Parathyroid adenoma (tissue), 2 donors: Measurements from ENCODE around the gene CDH4.
"Not testable (repeated sequence)": the region's sequence is repeated elsewhere in the genome, so short reads cannot be mapped to it uniquely, and the experiment has no call there.

Experiments used
- H2AFZ ChIP-seq: fragments of 300-600 bp; sonication (generic); one replicate; pipeline ENCODE4 v1.7.0; 2017; ENCODE audit warnings: antibody characterized with exemption, mild to moderate bottlenecking
- H3K27ac ChIP-seq: fragments of 300-600 bp; sonication (generic); one replicate; pipeline ENCODE4 v1.7.0; 2017
- H3K27me3 ChIP-seq: fragments of 300-600 bp; sonication (generic); one replicate; pipeline ENCODE4 v1.7.0; 2017; ENCODE audit warnings: low read length; ENCODE audit not compliant: control insufficient read depth, insufficient read depth
- H3K36me3 ChIP-seq: fragments of 300-600 bp; sonication (generic); one replicate; pipeline ENCODE4 v1.7.0; 2017; ENCODE audit warnings: low read length; ENCODE audit not compliant: control insufficient read depth, insufficient read depth
- H3K4me1 ChIP-seq: fragments of 300-600 bp; sonication (generic); one replicate; pipeline ENCODE4 v1.7.0; 2017; ENCODE audit warnings: control low read depth
- H3K4me2 ChIP-seq: fragments of 300-600 bp; sonication (generic); one replicate; pipeline ENCODE4 v1.7.0; 2017; ENCODE audit warnings: low read length
- H3K4me3 ChIP-seq: fragments of 300-600 bp; sonication (generic); one replicate; pipeline ENCODE4 v1.7.0; 2017; ENCODE audit warnings: low read depth, low read length
- H3K79me2 ChIP-seq: fragments of 300-600 bp; sonication (generic); one replicate; pipeline ENCODE4 v1.7.0; 2017; ENCODE audit warnings: control low read depth
- H3K9ac ChIP-seq: fragments of 300-600 bp; sonication (generic); one replicate; pipeline ENCODE4 v1.7.0; 2017; ENCODE audit warnings: mild to moderate bottlenecking
- H3K9me3 ChIP-seq: fragments of 300-600 bp; sonication (generic); one replicate; pipeline ENCODE4 v1.7.0; 2017; ENCODE audit warnings: low read length; ENCODE audit not compliant: control insufficient read depth
- CTCF ChIP-seq: fragments of 300-600 bp; sonication (generic); IDR thresholded peaks from one replicate; pipeline ENCODE4 v1.7.0; 2017; ENCODE audit warnings: antibody characterized with exemption, mild to moderate bottlenecking
- donor health status: primary hyperparathyroidism.

Gene CDH4

GRCh38 chr20:61422636-61423425 lies 170.8 kb downstream of the CDH4 start:
- no peak for TF ChIP-seq CTCF
- Histone ChIP-seq H3K36me3 (no peaks in the 10 kb centered on the region), H3K9me3 (no peaks in the 10 kb centered on the region), H2AFZ (no peak overlapping the region), H3K4me1 (no peaks in the 10 kb centered on the region), H3K4me3 (no peak overlapping the region), H3K4me2 (no peak overlapping the region), H3K9ac (no peak overlapping the region), H3K27me3 (no peaks in the 10 kb centered on the region), H3K27ac (no peak overlapping the region), H3K79me2 (no peaks in the 10 kb centered on the region)

GRCh38 chr20:61424011-61424627 lies 172.1 kb downstream of the CDH4 start:
- Histone ChIP-seq H3K9ac (no peak overlapping the region), H3K4me3 (no peak overlapping the region)

GRCh38 chr20:61424628-61425420 lies 172.8 kb downstream of the CDH4 start:
- Histone ChIP-seq H3K4me3 (no peak overlapping the region), H3K9ac (no peak overlapping the region), H2AFZ (no peak overlapping the region), H3K9me3 (no peaks in the 10 kb centered on the region), H3K4me1 (no peaks in the 10 kb centered on the region), H3K4me2 (no peak overlapping the region), H3K27me3 (no peaks in the 10 kb centered on the region), H3K27ac (no peak overlapping the region), H3K79me2 (no peaks in the 10 kb centered on the region), H3K36me3 (no peaks in the 10 kb centered on the region)
- TF ChIP-seq CTCF, result no peak

More at GRCh38 chr20:61424011-61424627, 172.1 kb downstream of the CDH4 start:
- Histone ChIP-seq H3K79me2 (no peaks in the 10 kb centered on the region), H3K4me2 (no peak overlapping the region), H2AFZ (no peak overlapping the region), H3K27ac (no peak overlapping the region), H3K27me3 (no peaks in the 10 kb centered on the region), H3K4me1 (no peaks in the 10 kb centered on the region), H3K9me3 (no peaks in the 10 kb centered on the region), H3K36me3 (no peaks in the 10 kb centered on the region)
- TF ChIP-seq CTCF, result no peak

GRCh38 chr20:61425541-61425991 lies 173.5 kb downstream of the CDH4 start:
- H3K27ac ChIP-seq, H3K4me1 ChIP-seq, H3K9ac ChIP-seq, H3K36me3 ChIP-seq, H3K79me2 ChIP-seq, H3K4me2 ChIP-seq, H2AFZ ChIP-seq, H3K9me3 ChIP-seq, H3K27me3 ChIP-seq, H3K4me3 ChIP-seq: not testable (repeated sequence)

DNA sequence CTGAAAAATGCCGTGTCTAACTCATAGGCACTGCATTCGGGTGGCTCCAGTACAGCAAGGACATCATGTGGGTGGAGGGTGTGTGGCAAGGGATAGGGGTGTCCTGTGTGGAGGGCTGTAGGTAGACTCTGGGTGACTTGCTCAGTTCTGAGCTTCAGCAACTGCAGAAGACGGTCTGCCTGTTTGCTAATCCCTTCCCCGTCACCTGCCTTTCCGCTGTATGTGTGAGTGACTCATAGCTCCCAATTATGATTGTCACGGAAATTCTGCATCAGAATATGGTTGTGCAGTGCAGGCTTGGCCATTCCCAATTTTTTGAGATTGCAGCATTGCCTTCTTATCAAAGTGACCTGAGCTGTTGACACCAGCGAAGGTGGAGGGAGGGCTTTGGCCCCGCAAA lies 174.3 kb downstream of the CDH4 start:
- Histone ChIP-seq H3K36me3 (no peaks in the 10 kb centered on the region), H3K4me1 (no peaks in the 10 kb centered on the region), H3K4me3 (no peak overlapping the region), H3K9ac (no peak overlapping the region), H3K79me2 (no peaks in the 10 kb centered on the region), H2AFZ (no peak overlapping the region), H3K27ac (no peak overlapping the region), H3K9me3 (no peaks in the 10 kb centered on the region), H3K4me2 (no peak overlapping the region), H3K27me3 (no peaks in the 10 kb centered on the region)
- no peak for TF ChIP-seq CTCF
